ENCODE measurements around the gene IL2RA.

IL2RA gene

GRCh38 chr10:6056411-6057135 is 5.6 kb downstream of the IL2RA start:
- no peaks in the 10 kb centered on the region for H3K27me3 Mint-ChIP-seq (ENCODE audit: low read depth)
- peaks cover 70% of the 10 kb centered on the region for H3K36me3 Mint-ChIP-seq (ENCODE audit: low read depth)
- H3K27ac Mint-ChIP-seq = peak overlapping the region; percentile 93
- H3K4me1 Mint-ChIP-seq (ENCODE audit: low read depth) = peaks cover 77% of the 10 kb centered on the region
- no peaks in the 10 kb centered on the region for H3K9me3 Mint-ChIP-seq
- H3K4me3 Mint-ChIP-seq = peak overlapping the region; percentile 87

DNA sequence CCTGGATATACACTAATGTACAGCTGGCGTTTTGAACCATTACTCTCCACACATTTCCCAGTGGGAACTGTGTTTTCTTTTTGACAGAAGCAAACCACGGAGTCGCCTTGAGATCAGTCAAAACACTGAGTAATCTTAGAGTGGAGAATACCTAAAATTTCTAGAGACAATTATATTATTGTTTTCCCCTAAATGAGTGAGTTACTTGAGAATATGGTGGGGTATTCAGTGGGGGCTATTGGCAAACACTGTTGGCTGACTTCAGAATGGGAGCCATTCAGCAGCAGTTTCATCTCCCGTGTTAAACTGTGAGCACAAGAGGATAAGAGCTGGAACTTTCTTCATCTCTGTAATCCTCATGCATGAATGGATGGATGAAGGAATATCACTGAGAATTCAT is 6.2 kb downstream of the IL2RA start:
- Mint-ChIP-seq H3K4me1 (ENCODE audit: low read depth) (peaks cover 80% of the 10 kb centered on the region), H3K4me3 (peak overlapping the region; percentile 64), H3K27ac (peak overlapping the region; percentile 93), H3K27me3 (ENCODE audit: low read depth) (peaks cover 2% of the 10 kb centered on the region), H3K36me3 (ENCODE audit: low read depth) (peaks cover 73% of the 10 kb centered on the region), H3K9me3 (no peaks in the 10 kb centered on the region)

- Mint-ChIP-seq H3K27ac (peak overlapping the region; percentile 89), H3K36me3 (ENCODE audit: low read depth) (peaks cover 70% of the 10 kb centered on the region), H3K4me1 (ENCODE audit: low read depth) (peaks cover 87% of the 10 kb centered on the region), H3K9me3 (no peaks in the 10 kb centered on the region), H3K27me3 (ENCODE audit: low read depth) (peaks cover 4% of the 10 kb centered on the region), H3K4me3 (peak overlapping the region; percentile 65)
These were observed 7.3 kb downstream of the IL2RA start for GRCh38 chr10:6054884-6055283.

DNA sequence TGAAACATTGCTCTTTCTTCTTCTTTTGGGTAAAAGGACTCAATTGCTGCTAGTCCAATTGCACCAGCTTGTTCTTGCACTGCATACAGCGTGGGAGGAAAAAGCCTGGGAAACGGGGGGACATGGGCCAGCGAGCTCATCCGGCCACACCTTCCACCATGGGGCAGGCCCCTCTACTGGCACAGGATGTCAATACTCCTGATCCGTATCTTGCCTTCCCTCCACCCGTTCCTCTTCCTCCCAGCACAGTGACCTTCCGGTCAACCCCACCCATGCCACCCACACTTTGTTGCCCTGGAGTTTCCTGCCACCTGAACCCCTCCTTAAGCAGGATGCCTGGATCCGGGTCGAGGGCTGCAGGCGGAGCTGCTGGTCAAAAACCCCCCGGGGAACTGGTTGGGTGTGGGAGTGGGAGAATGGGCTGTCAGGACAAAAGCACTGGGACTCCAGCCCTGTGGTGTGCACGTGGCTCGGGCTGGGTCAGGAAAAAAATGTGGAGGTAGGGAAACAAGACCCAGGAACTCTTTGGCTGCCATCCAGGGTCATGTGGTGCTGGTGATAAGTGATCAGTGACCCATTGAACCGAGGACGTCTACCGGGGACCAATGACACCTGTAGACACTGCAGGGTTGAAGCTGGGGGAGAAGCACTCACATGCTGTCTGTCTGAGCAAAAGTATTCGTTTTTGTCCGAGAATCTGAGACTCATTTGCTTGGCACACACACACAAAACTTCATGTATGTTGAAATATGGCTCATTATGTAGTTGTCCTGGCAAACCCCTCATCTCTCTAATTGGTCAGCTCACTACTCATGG is 8.1 kb downstream of the IL2RA start:
- Mint-ChIP-seq H3K4me1 (ENCODE audit: low read depth) (peaks cover 85% of the 10 kb centered on the region), H3K27me3 (ENCODE audit: low read depth) (peaks cover 4% of the 10 kb centered on the region), H3K4me3 (peak overlapping the region; percentile 79), H3K36me3 (ENCODE audit: low read depth) (peaks cover 67% of the 10 kb centered on the region), H3K27ac (peak overlapping the region; percentile 89), H3K9me3 (no peaks in the 10 kb centered on the region)

- H3K36me3 Mint-ChIP-seq (ENCODE audit: low read depth) = peaks cover 66% of the 10 kb centered on the region
- H3K27ac Mint-ChIP-seq = peak overlapping the region; percentile 89
- peak overlapping the region; percentile 83 for H3K4me3 Mint-ChIP-seq
- H3K27me3 Mint-ChIP-seq (ENCODE audit: low read depth) = peaks cover 4% of the 10 kb centered on the region
- H3K9me3 Mint-ChIP-seq = no peaks in the 10 kb centered on the region
- peaks cover 85% of the 10 kb centered on the region for H3K4me1 Mint-ChIP-seq (ENCODE audit: low read depth)
These were observed 8.9 kb downstream of the IL2RA start for GRCh38 chr10:6053303-6053702.

- H3K36me3 Mint-ChIP-seq (ENCODE audit: low read depth) = peaks cover 63% of the 10 kb centered on the region
These were observed 9.6 kb downstream of the IL2RA start for GRCh38 chr10:6052247-6053221.

GRCh38 chr10:6050801-6051445 is 11.2 kb downstream of the IL2RA start:
- H3K9me3 Mint-ChIP-seq = no peaks in the 10 kb centered on the region
- H3K36me3 Mint-ChIP-seq (ENCODE audit: low read depth) = peaks cover 58% of the 10 kb centered on the region
- H3K4me3 Mint-ChIP-seq = peak overlapping the region; percentile 87
- H3K27ac Mint-ChIP-seq = peak overlapping the region; percentile 93
- H3K4me1 Mint-ChIP-seq (ENCODE audit: low read depth) = peaks cover 81% of the 10 kb centered on the region
- peaks cover 4% of the 10 kb centered on the region for H3K27me3 Mint-ChIP-seq (ENCODE audit: low read depth)

More at GRCh38 chr10:6052247-6053221, 9.6 kb downstream of the IL2RA start:
- H3K4me3 Mint-ChIP-seq = peak overlapping the region; percentile 83
- no peaks in the 10 kb centered on the region for H3K9me3 Mint-ChIP-seq
- peaks cover 83% of the 10 kb centered on the region for H3K4me1 Mint-ChIP-seq (ENCODE audit: low read depth)
- H3K27me3 Mint-ChIP-seq (ENCODE audit: low read depth) = peaks cover 4% of the 10 kb centered on the region
- H3K27ac Mint-ChIP-seq = peak overlapping the region; percentile 89

- no peaks in the 10 kb centered on the region for H3K9me3 Mint-ChIP-seq
- peak overlapping the region; percentile 26 for H3K27ac Mint-ChIP-seq
- peaks cover 62% of the 10 kb centered on the region for H3K36me3 Mint-ChIP-seq (ENCODE audit: low read depth)
- H3K4me1 Mint-ChIP-seq (ENCODE audit: low read depth) = peaks cover 88% of the 10 kb centered on the region
- peaks cover 4% of the 10 kb centered on the region for H3K27me3 Mint-ChIP-seq (ENCODE audit: low read depth)
- no peak overlapping the region for H3K4me3 Mint-ChIP-seq
These were observed 13.2 kb downstream of the IL2RA start for GRCh38 chr10:6049031-6049400.

GRCh38 chr10:6048281-6049030 is 13.7 kb downstream of the IL2RA start:
- H3K4me1 Mint-ChIP-seq (ENCODE audit: low read depth) = peaks cover 85% of the 10 kb centered on the region
- H3K27ac Mint-ChIP-seq = peak overlapping the region; percentile 26
- H3K36me3 Mint-ChIP-seq (ENCODE audit: low read depth) = peaks cover 59% of the 10 kb centered on the region
- H3K4me3 Mint-ChIP-seq = peak overlapping the region; percentile 8
- H3K27me3 Mint-ChIP-seq (ENCODE audit: low read depth) = peaks cover 4% of the 10 kb centered on the region
- no peaks in the 10 kb centered on the region for H3K9me3 Mint-ChIP-seq

DNA sequence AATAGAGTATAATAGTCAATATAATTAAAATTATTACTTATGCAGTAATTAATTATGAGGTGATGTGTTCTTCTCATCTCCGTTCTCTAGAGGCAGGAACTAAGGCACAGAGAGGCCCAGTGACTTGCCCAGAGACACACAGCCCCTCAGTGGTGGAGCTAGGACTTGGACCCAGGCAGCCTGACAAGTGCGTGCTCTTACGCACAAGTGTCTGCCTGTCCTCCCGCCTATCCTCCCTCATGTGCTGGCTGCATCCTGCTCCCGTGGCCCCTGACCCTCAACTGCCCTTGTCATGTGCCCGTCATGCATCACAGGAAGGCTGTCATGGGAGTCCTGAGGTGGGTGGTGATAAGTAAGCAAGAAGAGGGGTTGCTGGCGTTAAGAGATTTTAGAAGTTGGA is 14.3 kb downstream of the IL2RA start:
- no peaks in the 10 kb centered on the region for H3K9me3 Mint-ChIP-seq
- peak overlapping the region; percentile 8 for H3K4me3 Mint-ChIP-seq
- H3K36me3 Mint-ChIP-seq (ENCODE audit: low read depth) = peaks cover 59% of the 10 kb centered on the region
- H3K27ac Mint-ChIP-seq = peak overlapping the region; percentile 23
- peaks cover 4% of the 10 kb centered on the region for H3K27me3 Mint-ChIP-seq (ENCODE audit: low read depth)
- peaks cover 85% of the 10 kb centered on the region for H3K4me1 Mint-ChIP-seq (ENCODE audit: low read depth)

GRCh38 chr10:6046773-6047611 is 15.2 kb downstream of the IL2RA start:
- H3K4me1 Mint-ChIP-seq (ENCODE audit: low read depth) = peaks cover 80% of the 10 kb centered on the region
- no peaks in the 10 kb centered on the region for H3K9me3 Mint-ChIP-seq
- H3K4me3 Mint-ChIP-seq = peak overlapping the region; percentile 71
- H3K27me3 Mint-ChIP-seq (ENCODE audit: low read depth) = peaks cover 4% of the 10 kb centered on the region
- H3K36me3 Mint-ChIP-seq (ENCODE audit: low read depth) = peaks cover 56% of the 10 kb centered on the region
- H3K27ac Mint-ChIP-seq = peak overlapping the region; percentile 60

GRCh38 chr10:6045878-6046772 is 16.0 kb downstream of the IL2RA start:
- Mint-ChIP-seq H3K36me3 (ENCODE audit: low read depth) (peaks cover 59% of the 10 kb centered on the region), H3K27ac (peak overlapping the region; percentile 81), H3K9me3 (no peaks in the 10 kb centered on the region), H3K27me3 (ENCODE audit: low read depth) (peaks cover 3% of the 10 kb centered on the region), H3K4me1 (ENCODE audit: low read depth) (peaks cover 79% of the 10 kb centered on the region), H3K4me3 (peak overlapping the region; percentile 71)

Data from T-helper 1 cell treated with Interleukin-12 subunit alpha and Interleukin-12 subunit beta and Interleukin-4 antibody, amounts not matched to agents 30 μg/mL and 1 μg/mL, for 36 hours (primary cell).